Loucy (cell line): ENCODE results near the gene SNRNP70.

Experiments used
- H2AFZ ChIP-seq: fragments of 200-600 bp; sonication (generic); 2 replicates; pipeline ENCODE4 v1.6.0; 2016; ENCODE audit warnings: antibody characterized with exemption, mild to moderate bottlenecking, low read length, moderate library complexity
- H3F3A ChIP-seq: fragments of 200-600 bp; 2 replicates; pipeline ENCODE4 v1.6.0; 2016; ENCODE audit warnings: antibody characterized with exemption, low read depth, mild to moderate bottlenecking
- H3K27me3 ChIP-seq: fragments of 200-600 bp; sonication (generic); 2 replicates; pipeline ENCODE4 v1.6.1; 2014; ENCODE audit warnings: low read length, mild to moderate bottlenecking; ENCODE audit not compliant: insufficient read depth, poor library complexity, severe bottlenecking
- H3K36me3 ChIP-seq: fragments of 200-600 bp; sonication (generic); 2 replicates; pipeline ENCODE4 v1.6.1; 2016; ENCODE audit warnings: low read length; ENCODE audit not compliant: insufficient read depth
- H3K4me1 ChIP-seq: fragments of 200-600 bp; sonication (generic); 2 replicates; pipeline ENCODE4 v1.5.1; 2014; ENCODE audit warnings: low read length, mild to moderate bottlenecking; ENCODE audit not compliant: insufficient read depth, poor library complexity, severe bottlenecking
- H3K4me2 ChIP-seq: fragments of 200-600 bp; sonication (generic); 2 replicates; pipeline ENCODE4 v1.6.0; 2014; ENCODE audit warnings: antibody characterized with exemption, low read length, low read depth, mild to moderate bottlenecking; ENCODE audit not compliant: poor library complexity, severe bottlenecking
- H3K4me3 ChIP-seq: fragments of 200-600 bp; sonication (generic); 2 replicates; pipeline ENCODE4 v1.5.1; 2014; ENCODE audit warnings: low read length, mild to moderate bottlenecking, mixed read lengths; ENCODE audit not compliant: poor library complexity, severe bottlenecking
- H3K79me2 ChIP-seq: fragments of 200-600 bp; sonication (generic); 2 replicates; pipeline ENCODE4 v1.6.1; 2014; ENCODE audit warnings: low read length; ENCODE audit not compliant: insufficient read depth
- H3K9ac ChIP-seq: fragments of 200-600 bp; sonication (generic); 2 replicates; pipeline ENCODE4 v1.6.0; 2014; ENCODE audit warnings: mild to moderate bottlenecking, low read depth, low read length, moderate library complexity; ENCODE audit not compliant: poor library complexity, severe bottlenecking
- H3K9me2 ChIP-seq: fragments of 200-600 bp; sonication (generic); replicated peaks from 2 replicates; pipeline ENCODE4 v1.6.1; 2016; ENCODE audit warnings: low read depth, low read length, mixed read lengths
- H3K9me3 ChIP-seq: fragments of 200-600 bp; sonication (generic); 2 replicates; pipeline ENCODE4 v1.6.1; 2014; ENCODE audit warnings: mild to moderate bottlenecking, antibody characterized with exemption, low read length, low read depth; ENCODE audit not compliant: insufficient read depth
- H4K20me1 ChIP-seq: fragments of 200-600 bp; sonication (generic); 2 replicates; pipeline ENCODE4 v1.6.0; 2014; ENCODE audit warnings: antibody characterized with exemption, low read length, mild to moderate bottlenecking; ENCODE audit not compliant: insufficient read depth, poor library complexity, severe bottlenecking
- CTCF ChIP-seq: fragments of 200-600 bp; sonication (generic); conservative IDR thresholded peaks from 2 replicates; pipeline ENCODE4 v1.5.1; 2014; ENCODE audit warnings: mild to moderate bottlenecking, antibody characterized with exemption, low read length
- EZH2phosphoT487 ChIP-seq: fragments of 200-600 bp; IDR thresholded peaks from 2 replicates; pipeline ENCODE4 v1.6.1; 2018; ENCODE audit warnings: antibody characterized with exemption, mild to moderate bottlenecking, moderate library complexity, borderline replicate concordance

SNRNP70 gene

GRCh38 chr19:49070416-49070815, 14.8 kb upstream of the SNRNP70 start:
- no peaks in the 10 kb centered on the region for H3K36me3 ChIP-seq
- H4K20me1 ChIP-seq, result no peaks in the 10 kb centered on the region
- H3K4me3 ChIP-seq, result no peak overlapping the region
- H3F3A ChIP-seq, result no peaks in the 10 kb centered on the region
- H2AFZ ChIP-seq, result no peak overlapping the region
- H3K27me3 ChIP-seq, result no peaks in the 10 kb centered on the region
- TF ChIP-seq EZH2phosphoT487 (no peak), CTCF (no peak)
- H3K9me3 ChIP-seq, result no peaks in the 10 kb centered on the region
- H3K9me2 ChIP-seq, result no peaks in the 10 kb centered on the region
- H3K4me2 ChIP-seq, result no peak overlapping the region
- no peaks in the 10 kb centered on the region for H3K79me2 ChIP-seq
- H3K9ac ChIP-seq, result no peak overlapping the region
- H3K4me1 ChIP-seq, result no peaks in the 10 kb centered on the region

GRCh38 chr19:49071860-49072547, 13.2 kb upstream of the SNRNP70 start:
- TF ChIP-seq EZH2phosphoT487, result no peak
- Histone ChIP-seq H3K4me3 (no peak overlapping the region), H3K9me2 (no peaks in the 10 kb centered on the region), H3K36me3 (no peaks in the 10 kb centered on the region), H3F3A (no peaks in the 10 kb centered on the region), H3K27me3 (no peaks in the 10 kb centered on the region), H4K20me1 (no peaks in the 10 kb centered on the region), H2AFZ (no peak overlapping the region), H3K9ac (no peak overlapping the region), H3K79me2 (no peaks in the 10 kb centered on the region), H3K9me3 (no peaks in the 10 kb centered on the region), H3K4me2 (no peak overlapping the region), H3K4me1 (no peaks in the 10 kb centered on the region)

- H3K9ac ChIP-seq, result no peak overlapping the region
- H3K79me2 ChIP-seq, result no peaks in the 10 kb centered on the region
- no peaks in the 10 kb centered on the region for H3K9me2 ChIP-seq
- no peaks in the 10 kb centered on the region for H3K36me3 ChIP-seq
- H4K20me1 ChIP-seq, result no peaks in the 10 kb centered on the region
- no peak overlapping the region for H2AFZ ChIP-seq
- no peaks in the 10 kb centered on the region for H3K4me1 ChIP-seq
- no peak overlapping the region for H3K4me3 ChIP-seq
- H3K27me3 ChIP-seq, result no peaks in the 10 kb centered on the region
- no peaks in the 10 kb centered on the region for H3F3A ChIP-seq
- H3K9me3 ChIP-seq, result no peaks in the 10 kb centered on the region
- H3K4me2 ChIP-seq, result no peak overlapping the region
- TF ChIP-seq CTCF, result peak; percentile 46
- no peak for TF ChIP-seq EZH2phosphoT487
Measured at GRCh38 chr19:49073514-49074378, 11.5 kb upstream of the SNRNP70 start.
